Hepatocyte (in vitro differentiated cells): ENCODE results near the gene KCND3.

ENCODE experiments used
- EZH2 ChIP-seq: fragments of 200-600 bp; sonication (generic); IDR thresholded peaks from 2 replicates; pipeline ENCODE4 v1.6.1; 2016; ENCODE audit warnings: antibody characterized with exemption, mild to moderate bottlenecking, borderline replicate concordance
- TF ChIP-seq, protein P1 (sequence below): fragments of 200-600 bp; sonication (generic); IDR thresholded peaks from 2 replicates; pipeline ENCODE4 v1.5.1; 2016; ENCODE audit warnings: antibody characterized with exemption, mild to moderate bottlenecking; ENCODE audit not compliant: poor library complexity

DNA sequence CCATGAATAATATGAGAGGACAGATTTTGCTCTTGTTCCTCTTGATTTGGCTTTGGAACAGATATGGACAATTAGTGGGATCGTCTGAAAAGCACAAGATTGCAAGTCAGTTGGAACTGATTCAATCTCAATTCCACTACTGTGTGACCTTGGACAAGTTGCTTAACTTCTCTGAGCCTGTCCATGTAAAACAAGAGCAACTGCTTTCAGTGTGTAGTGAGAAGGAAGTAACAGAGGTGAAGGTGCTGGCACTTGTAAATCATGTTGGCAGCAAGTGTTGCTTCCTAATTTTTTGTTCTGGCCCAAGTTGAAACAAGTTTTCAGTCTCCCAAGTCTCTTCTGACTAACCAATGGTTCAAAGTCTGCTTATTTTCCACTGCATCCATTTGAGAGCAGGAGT is 265.6 kb downstream of the KCND3 start:
- TF ChIP-seq, protein P1, sequence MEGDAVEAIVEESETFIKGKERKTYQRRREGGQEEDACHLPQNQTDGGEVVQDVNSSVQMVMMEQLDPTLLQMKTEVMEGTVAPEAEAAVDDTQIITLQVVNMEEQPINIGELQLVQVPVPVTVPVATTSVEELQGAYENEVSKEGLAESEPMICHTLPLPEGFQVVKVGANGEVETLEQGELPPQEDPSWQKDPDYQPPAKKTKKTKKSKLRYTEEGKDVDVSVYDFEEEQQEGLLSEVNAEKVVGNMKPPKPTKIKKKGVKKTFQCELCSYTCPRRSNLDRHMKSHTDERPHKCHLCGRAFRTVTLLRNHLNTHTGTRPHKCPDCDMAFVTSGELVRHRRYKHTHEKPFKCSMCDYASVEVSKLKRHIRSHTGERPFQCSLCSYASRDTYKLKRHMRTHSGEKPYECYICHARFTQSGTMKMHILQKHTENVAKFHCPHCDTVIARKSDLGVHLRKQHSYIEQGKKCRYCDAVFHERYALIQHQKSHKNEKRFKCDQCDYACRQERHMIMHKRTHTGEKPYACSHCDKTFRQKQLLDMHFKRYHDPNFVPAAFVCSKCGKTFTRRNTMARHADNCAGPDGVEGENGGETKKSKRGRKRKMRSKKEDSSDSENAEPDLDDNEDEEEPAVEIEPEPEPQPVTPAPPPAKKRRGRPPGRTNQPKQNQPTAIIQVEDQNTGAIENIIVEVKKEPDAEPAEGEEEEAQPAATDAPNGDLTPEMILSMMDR, result no peak
- TF ChIP-seq EZH2, result no peak
